Putamen (tissue), 1 donor: Measurements from ENCODE around the gene TENM3.
"Not testable (repeated sequence)": the region's sequence is repeated elsewhere in the genome, so short reads cannot be mapped to it uniquely, and the experiment has no call there.

Source experiments
- DNase-seq: peaks from one replicate; pipeline ENCODE4 v3.0.0-alpha.2; 2016; ENCODE audit warnings: low spot score

Gene TENM3

DNA sequence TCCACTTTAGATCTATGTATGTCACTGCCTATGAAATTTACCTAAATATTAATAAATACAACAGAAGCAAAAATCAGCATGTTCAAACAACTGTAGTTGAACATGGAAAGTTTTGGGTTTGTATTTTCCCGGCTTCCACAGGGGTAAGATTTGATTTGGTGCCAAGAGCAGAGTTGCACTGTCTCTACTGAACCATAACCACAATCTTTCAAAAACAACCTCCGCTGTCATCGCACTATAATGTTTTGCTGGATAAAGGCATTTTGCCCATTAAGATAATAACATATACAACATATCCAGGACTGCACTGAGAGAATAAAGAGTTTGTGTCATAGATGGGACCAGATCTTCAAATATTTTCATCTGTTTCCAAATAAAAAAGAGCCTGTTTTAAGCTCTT is 94.9 kb downstream of the TENM3 start:
- DNase-seq, result no peak

DNA sequence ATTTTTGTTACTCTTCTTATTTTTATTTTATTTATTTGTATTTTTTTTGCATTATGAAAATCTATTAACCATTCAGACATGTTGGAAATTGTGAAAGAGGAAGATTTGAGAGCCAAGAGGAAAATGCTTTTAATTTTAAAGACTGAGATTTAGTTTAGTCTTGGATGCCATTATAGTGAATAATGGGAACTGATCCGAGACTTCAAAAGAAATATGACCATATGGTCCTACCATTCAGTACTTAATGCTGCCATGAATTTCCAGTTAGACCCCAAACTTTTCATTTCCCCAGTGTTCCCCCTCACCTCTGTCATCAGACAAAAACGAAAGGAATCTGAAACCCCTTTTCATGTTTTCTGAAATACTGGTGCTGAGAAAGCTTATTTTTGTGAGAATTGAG is 95.5 kb downstream of the TENM3 start:
- DNase-seq, result no peak

DNA sequence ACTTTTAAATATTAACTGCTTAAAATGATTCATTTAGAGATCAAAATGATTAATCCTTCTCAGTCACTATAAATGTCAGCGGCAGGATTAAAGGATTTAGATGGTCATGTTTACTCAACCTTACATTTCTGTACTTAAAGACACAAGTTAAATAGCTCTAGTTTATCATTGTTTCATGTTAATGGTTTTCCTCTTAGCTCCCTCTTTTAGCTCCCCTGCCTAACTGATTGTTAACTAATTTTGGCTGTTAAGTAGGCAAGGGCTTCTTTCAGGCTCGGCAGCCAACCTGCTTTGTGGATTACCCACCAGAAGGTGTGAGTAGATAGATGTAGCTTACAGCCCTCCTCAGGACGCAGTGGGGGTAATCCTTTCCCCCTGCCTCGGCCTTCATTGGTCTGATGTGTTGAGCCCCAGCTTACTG is 96.0 kb downstream of the TENM3 start:
- no peak for DNase-seq

DNA sequence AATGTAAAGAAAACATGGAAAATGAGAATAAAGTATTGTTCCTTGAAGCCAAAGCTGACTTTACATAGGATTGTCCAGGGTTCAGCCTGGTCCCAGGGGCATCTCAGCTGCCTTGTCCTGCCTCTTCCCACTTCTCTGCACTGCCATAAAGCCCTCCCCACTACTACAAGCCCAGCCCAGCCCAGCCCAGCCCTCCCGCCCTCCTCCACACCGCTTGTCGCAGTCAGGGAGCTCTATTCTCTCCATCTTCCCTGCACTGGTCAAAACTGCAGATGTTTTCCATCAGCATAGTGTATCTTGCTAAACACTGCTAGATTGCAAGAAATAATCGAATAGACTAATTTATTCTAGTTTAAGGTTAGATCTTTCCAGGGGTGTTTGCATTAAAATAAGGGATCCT is 100.3 kb downstream of the TENM3 start:
- DNase-seq, result no peak

DNA sequence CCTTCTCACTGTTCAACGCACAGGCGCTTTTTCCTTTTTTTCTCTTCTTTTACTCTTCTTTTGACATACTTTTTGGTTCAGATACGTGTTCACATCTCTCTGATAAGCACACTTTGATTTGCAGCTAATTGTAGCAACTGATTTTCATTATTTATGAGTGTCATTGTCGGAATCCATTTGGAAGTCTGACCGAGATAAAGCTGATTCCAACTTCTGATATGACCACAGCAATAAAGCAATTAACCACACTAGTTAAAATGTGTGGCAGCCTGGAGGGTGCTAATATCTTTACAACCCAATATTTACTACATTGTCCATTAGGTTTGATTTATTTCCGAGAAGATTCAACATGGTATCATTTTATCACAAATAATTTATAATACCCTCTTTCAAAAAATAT is 101.8 kb downstream of the TENM3 start:
- no peak for DNase-seq

DNA sequence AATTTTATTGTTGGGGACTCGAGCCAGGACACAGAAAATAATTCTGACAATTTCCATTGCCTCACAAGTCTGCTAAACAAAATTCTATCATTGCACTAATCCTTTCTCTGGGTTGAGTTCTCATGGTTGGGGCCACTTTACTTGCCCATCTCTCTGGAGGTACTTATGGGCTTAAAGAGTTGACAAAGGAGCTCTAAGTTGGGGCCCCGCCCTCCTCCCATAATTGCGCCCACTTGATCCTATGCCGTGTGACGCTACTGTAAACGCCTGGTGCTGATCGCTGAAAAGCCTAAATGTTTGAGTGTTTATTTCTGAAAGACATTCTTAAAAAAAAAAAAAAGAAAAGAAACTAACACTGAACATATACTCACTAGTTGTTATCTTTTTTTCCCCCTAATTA is 103.0 kb downstream of the TENM3 start:
- no peak for DNase-seq

DNA sequence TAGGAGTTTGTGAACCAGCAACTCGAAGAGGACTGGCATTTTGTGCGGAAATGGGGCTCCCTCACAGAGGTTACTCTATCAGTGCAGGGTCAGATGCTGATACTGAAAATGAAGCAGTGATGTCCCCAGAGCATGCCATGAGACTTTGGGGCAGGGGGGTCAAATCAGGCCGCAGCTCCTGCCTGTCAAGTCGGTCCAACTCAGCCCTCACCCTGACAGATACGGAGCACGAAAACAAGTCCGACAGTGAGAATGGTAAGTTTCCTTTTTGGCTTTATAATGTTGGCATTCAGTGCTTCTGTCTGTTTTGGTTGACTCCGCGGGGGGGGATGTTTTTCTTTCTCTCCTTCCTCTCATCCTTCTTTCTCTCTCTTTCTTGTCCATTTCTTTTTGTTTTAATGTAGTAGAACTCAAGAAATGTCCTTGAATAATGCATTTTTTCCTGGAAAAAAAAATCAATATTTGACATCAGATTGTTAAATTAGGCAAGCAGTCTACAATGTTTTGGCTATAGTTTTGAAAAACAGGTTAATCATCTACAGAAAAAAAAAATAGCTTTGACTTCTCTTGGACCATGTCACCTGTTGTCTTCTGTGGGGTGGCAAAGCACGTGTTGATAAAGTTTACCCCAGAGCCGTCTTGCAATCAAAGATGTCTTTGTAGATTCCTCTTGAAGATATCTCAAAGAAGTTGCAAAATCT is 103.6 kb downstream of the TENM3 start:
- DNase-seq, result no peak

DNA sequence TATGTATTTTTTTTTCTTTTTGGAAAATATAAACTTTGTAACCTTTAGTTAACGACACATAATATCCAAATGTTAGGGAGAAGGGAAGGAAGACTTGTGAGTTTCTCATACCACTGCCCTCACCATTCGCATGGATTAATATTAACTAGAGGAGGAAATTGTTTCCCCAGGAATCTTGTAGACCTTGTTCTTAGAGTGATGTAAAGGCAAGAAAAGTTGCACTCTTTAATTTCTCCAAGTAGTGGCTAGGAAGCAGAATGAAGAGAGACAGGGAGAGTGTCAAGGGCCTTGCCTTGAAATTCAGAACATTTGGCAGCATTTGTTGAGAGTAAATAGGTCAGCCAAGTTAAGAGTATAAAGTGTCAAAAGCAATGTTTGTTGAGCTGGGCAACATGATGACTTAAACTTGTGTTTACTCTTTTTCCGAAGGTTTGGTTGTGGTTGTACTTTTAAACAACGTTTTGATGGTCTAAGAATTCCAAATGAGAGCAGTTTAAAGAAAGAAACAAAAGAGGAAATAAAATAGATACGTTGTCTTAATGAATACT is 105.7 kb downstream of the TENM3 start:
- DNase-seq, result no peak

DNA sequence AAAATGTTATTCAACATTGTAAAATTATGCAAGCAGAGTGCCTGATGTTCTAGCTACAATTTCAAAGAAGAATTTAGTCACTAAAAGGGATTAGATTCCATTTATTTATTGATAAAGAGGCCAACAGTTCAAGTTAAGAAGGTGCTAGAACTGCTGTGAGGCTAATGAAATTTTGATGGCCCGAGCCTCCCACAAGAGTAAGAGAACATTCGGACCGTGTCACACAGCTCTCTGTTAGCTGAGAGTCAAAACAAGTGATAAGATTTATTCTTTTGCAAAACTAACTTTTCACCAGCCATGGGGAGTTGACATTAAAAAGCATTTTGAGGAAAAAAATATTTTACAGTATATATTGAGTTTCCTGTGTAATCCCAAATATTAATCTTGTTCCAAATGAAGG is 106.8 kb downstream of the TENM3 start:
- no peak for DNase-seq

DNA sequence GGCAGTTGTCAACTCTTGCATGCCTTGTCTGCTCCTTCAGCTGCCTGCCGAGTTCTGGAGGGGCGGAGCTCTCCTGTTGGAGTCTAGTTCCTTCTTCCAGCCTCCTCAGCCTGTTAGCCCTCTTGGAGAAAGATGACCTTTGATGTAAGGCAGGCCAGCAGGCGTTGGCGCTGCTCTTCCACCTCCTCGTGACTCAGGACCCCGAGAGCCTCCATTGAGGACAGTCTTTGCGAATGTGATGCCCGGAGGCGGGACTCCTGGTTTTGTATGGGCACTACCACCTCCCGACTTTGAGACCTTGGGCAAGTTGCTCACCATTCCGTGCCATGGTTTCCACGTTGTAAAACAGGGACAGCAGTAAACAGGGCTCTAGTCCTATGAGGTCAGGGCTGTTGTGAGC is 108.3 kb downstream of the TENM3 start:
- no peak for DNase-seq

DNA sequence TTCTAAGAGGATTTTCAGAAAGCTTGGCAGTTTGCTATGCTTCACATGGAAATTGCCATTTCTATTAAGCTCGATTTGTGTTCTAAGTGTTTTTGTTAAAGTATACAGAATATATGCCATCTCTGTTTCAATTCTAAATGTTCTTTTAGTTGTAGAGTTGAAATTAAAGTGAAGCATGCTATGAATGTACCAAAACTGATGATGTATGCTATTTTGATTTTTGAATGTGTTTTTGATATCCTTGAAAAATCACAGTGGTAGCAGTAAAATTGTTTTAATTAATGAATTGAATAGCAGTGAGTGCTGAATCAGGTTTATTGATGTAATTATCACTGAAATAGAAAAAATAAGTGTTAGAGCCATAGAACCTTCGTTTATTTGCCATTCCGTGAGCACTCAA is 110.9 kb downstream of the TENM3 start:
- DNase-seq, result no peak

DNA sequence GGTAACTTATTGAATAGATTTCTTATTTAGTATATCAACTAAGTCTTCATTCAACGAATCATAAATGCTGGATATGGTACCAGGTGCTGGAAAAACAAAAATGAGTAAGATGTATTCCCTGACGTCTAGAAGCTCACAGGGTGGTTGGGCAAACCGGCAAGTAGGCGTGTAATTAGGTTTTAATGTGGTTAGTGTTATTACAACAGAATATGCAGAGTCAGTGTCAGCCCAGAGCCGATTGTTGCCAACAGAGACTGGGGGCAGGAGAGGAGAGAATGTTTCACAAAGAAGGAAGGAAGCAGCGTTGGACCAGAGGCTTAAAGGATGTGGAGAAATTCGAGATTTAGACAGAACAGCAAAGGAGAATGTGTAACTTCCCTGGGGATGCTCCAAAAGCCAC is 111.7 kb downstream of the TENM3 start:
- no peak for DNase-seq

DNA sequence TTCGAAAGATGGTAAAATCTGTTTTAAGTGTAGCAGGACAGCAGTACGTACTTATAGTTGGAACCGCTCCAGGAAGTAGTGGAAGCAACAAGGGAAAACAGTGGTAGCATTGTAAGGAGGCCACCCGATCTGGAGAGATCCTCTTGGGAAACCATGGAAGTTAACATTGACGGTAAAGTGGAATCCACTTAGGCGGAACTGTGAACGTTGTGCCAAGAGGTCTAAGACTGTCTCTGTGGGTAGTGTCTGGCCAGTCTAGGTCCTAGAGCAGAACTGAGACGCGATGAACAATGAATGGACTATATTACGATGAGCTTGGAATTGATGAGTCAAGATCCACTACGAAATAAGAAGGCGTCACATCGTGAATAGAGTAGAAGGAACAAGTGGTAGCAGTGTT is 124.0 kb downstream of the TENM3 start:
- no peak for DNase-seq

DNA sequence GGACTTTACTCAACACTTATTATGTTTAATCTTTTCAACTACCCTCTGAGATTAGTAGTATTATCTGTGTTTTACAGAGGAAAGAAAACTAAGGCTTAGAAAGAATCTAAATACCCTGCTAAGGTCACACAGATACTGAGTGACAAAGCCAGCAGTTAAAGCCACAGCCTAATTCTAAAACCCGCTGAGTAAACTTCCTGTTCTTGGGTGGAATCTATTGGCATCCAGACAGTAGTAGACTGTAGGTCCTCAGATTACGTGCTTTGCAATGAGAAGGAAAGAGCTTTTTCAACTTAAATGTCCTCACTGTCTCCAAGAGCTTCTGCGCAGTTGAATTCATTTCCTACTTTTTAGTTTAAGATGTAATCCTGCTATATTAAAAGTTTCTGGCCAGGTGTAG is 126.0 kb downstream of the TENM3 start:
- no peak for DNase-seq

DNA sequence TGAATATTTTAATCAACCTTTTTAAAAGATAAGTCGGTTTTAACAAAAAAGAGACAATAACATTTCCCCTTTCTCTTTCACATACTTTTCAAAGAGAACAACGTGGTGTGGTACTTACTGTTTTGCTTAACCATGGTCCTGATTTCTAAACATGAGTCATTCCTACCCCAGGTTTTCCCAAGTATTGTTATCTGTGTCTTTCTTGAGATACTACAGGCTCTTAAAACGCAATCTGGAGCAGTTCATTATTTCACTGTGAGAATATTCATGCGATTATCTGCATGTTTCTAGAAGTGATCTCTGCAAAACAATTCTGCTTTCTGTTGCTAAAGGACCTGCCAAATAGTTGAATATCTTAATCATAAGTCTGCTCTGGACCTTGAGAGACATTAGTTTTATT is 127.3 kb downstream of the TENM3 start:
- no peak for DNase-seq

DNA sequence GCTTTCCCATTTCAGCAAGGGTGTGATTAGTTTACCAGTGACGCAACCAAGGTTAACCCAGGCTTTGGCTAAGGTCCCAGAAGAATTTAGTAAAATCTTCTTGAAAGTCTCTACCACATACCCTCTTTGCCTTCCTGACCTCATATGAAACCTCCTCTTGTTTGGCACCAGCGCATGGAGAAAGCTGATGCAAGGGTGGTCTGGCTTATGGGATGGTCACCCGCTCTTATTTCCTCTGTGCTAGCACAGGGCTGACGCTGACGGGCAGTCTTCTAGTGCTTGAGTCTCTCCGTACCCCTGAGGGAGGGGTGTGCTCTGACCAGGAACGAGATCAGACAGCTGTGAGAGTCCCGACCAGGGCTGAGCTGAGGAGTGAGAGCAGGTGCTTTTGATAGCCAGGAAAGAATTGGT is 137.6 kb downstream of the TENM3 start:
- no peak for DNase-seq

DNA sequence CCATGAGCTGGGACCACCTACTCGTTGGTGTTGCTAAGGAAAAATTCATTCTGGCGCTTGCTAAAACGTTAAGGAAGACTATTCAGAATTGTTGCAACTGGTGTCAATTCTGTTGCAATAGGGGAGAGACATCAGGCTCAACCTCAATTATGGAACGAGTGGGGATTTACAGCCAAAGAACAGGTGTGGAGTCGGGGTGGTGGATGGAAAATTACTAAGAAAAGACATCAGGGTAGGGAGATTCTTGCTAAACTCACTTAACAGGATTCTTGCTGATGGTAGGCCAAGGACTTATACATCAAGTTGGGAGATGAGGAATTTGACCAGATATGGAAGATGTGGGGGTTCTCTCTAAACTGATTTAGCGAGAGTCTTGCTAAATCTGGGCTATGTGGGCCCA is 139.7 kb downstream of the TENM3 start:
- DNase-seq, result no peak

DNA sequence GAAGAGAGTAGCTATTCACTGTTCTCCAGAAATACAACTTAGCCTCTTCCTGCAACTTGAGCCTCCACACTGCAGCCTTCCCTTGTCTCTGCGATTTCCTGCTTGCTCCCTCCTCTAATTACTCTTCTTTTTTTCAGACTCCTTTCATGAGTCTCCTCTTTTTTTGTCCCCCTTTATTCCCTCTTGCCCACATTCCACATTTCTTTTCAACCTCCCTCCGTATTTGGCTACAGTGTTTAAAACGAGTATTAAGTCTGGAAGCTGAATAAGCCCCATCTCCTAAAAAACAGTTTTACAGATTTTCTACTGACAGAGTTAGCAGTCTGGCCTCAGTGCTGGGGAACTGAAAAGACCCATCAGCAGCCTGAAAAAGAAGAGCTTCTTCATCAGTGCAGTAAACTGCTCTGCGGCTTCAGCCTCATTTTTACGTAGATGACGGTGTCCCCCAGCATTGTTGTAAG is 141.5 kb downstream of the TENM3 start:
- no peak for DNase-seq

DNA sequence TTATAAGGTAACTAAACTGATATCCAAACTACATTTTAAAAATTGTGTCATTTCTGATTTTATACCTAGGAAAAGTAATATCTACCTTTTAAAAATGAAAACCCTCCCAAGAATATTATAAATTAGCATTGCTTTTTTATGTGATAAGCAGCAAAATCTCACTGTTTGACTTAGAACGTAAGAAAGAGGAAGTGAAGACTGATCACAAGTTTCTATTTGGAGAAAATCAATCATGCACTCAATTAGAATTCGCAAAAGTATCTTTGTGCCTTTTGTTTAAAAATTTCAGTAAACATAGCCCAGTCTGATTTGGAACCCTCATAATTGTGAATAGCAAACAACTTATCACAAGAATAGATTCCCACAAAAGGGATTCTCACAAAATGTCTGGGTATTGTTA is 142.7 kb downstream of the TENM3 start:
- no peak for DNase-seq

DNA sequence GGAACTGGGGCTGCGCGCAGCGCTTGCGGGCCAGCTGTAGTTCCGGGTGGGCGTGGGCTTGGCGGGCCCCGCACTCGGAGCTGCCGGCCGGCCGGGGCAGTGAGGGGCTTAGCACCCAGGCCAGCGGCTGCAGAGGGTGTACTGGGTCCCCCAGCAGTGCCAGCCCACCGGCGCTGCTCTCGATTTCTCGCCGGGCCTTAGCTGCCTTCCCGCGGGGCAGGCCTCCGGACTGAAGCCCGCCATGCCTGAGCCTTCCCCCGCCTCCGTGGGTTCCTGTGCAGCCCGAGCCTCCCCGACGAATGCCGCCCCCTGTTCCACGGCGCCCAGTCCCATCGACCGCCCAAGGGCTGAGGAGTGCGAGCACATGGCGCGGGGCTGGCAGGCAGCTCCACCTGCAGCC is 143.4 kb downstream of the TENM3 start:
- not testable (repeated sequence) for DNase-seq

DNA sequence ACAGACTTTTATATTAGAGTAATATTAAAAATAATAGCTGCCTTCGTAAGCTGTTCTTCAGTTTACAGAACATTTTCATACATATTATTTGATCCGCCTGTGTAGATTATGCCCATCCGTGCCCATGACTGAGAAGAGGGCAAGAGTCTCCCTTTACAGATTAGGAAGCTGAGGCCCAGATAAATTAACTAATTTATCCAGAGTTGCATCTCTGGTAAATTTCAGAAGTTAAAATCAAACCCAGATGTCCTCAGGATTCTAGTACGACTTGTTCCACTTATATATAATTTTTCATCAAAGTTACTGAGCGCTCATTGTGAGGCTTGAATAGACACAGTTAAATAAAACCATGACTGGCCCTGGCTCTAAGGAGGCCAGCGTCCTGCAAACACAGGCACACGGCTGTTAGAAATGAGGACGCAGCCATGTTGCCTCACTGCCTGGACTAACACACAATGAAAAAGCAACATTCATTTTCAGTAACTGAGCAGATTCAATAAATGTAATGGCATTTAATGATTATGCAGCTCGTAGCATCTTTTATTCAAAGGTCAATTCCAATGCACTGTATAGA is 148.0 kb downstream of the TENM3 start:
- no peak for DNase-seq

DNA sequence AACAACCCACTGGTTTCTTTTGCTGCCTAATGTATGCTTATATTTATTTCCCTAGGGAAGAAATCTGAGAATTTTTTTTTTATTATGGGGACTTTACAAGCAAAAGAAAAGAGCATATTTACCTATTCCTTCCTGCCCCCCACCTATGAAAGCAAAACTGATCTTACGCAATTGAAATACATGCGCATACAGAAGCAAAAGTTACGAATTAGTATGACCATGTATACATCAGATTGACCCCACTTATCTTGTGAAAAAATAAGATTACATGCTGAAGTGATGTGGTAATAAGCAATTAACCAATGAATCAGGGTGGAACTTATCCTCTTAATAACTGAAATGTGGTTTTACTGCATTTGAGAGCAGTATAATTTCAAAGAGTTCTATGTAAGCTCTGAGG is 151.0 kb downstream of the TENM3 start:
- DNase-seq, result no peak

DNA sequence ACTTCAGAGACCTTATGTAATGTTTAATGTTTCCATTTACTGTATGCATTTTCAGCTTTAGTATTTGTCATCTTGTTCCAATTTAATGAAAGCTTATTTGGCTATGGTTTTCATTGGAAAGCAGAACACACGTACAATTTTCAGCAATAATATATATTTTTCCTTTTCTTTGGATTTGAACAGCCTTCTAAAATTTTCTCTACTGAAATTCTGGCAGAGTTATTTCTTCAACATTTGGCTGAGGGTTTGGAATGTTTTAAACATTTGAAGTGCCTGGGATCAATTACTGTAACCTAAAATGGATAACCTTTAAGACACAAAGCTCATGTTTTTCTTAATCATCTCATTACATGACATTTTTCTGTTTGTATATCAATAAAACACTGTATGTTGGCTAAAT is 156.9 kb downstream of the TENM3 start:
- no peak for DNase-seq

DNA sequence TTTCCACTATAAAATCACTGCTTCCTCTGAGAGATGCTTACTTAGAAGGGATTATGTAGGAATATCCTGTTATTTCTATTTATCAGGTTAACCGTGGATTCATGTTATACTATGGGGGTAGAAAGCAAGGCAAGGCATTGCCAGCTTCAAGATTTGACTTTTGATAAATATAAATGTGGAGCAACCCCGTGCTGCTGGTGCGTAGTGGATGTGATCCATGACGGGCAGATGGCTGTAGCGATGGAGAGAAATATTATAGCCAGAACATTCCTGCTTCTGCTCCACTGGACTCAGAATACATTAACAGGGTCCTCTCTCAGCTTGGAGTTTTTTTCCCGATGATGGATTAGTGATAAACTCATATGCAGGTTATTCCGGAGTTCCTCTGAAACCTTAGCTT is 157.6 kb downstream of the TENM3 start:
- DNase-seq, result no peak
